Measurements from ENCODE around the gene TPSD1. TPM values are rescaled to one million over a fixed set of nuclear protein-coding genes. Genes with fewer than 3 reads are reported as not detected.
A peak's percentile ranks its signal among the peaks of the same experiment; 100 is the strongest.

Gene TPSD1
- total and polyA plus RNA-seq, 9 of the 15 experiments (the other 6 are each of a cell fraction or from before 2014, with no cell fraction given) = not detected

GRCh38 chr16:1282324-1282973 is 26.6 kb downstream of the TPSD1 start (continued):
- TF ChIP-seq E2F8 (IDR thresholded peaks at IDR 0.05; ENCODE audit: low read depth, partially characterized antibody) = no peak
- peak; percentile 53 for TF ChIP-seq EGR1 (conservative IDR thresholded peaks at IDR 0.05)
- no peak for TF ChIP-seq ZNF77 (CRISPR knock-in tag; IDR thresholded peaks at IDR 0.05)
- TF ChIP-seq ELF2 (CRISPR knock-in tag; IDR thresholded peaks at IDR 0.05) = no peak
- no peak for TF ChIP-seq CSDE1 (IDR thresholded peaks at IDR 0.05)
- no peak for TF ChIP-seq GTF2E2 (tag; IDR thresholded peaks at IDR 0.05)

- in situ Hi-C loops (cut with MboI) (no loop called here), intact Hi-C loops (cut with micrococcal nuclease) (no loop called here)
- H3K9me3 ChIP-seq (replicated peaks; ENCODE audit: control insufficient read depth, insufficient read depth, low read depth, low read length) = no peaks in the 10 kb centered on the region
- no peak overlapping the region for H3K27ac ChIP-seq (ENCODE audit: extremely low read depth, low read depth, low read length)
- H3K4me2 ChIP-seq (ENCODE audit: insufficient read depth, low read length) = no peak overlapping the region
- no peaks in the 10 kb centered on the region for H3K9me1 ChIP-seq (ENCODE audit: control insufficient read depth, insufficient read depth, low read length)
- DNase-seq (ENCODE audit: extremely low read depth in 1 of 4, low spot score in 3 of 4) (peak in 2 of 4 experiments; percentile 49 to 54), ATAC-seq (no peak), FAIRE-seq (no peak)
- BruUV-seq (replicated peaks) = no TSS peak
- no peak overlapping the region for H2AFZ ChIP-seq (ENCODE audit: low read depth, low read length)
- H3K79me2 ChIP-seq (ENCODE audit: control insufficient read depth, insufficient read depth, low read length) = no peaks in the 10 kb centered on the region
- no peak overlapping the region for H3K4me3 ChIP-seq
- H3K36me3 ChIP-seq (ENCODE audit: control insufficient read depth, insufficient read depth, low read length) = no peaks in the 10 kb centered on the region
- H3K4me1 ChIP-seq (replicated peaks in 1 of 2; ENCODE audit: control insufficient read depth in 2 of 2, insufficient read depth in 2 of 2, low read length in 2 of 2) = peaks cover 0 to 62% of the 10 kb centered on the region in 2 experiments; a peak in 3 of 5 replicates
- H3K27me3 ChIP-seq (ENCODE audit: control insufficient read depth in 2 of 2, insufficient read depth in 2 of 2, low read length in 2 of 2) = peaks cover 45 to 78% of the 10 kb centered on the region in 2 experiments
- no peak overlapping the region for H3K9ac ChIP-seq (ENCODE audit: insufficient read depth in 1 of 2, low read depth in 2 of 2, low read length in 2 of 2)
- POLR2A ChIA-PET = interaction anchor here (0.6 to 1.2 kb wide), 2 partner anchors 9 to 480 kb away, joined by 3 read pairs; no protein-coding TSS in a partner anchor
- 0 out of 2 replicates have a peak, but pooled peaks cover 3% of the 10 kb centered on the region for H4K20me1 ChIP-seq (replicated peaks; ENCODE audit: control insufficient read depth, insufficient read depth, low read length)
- 7% methylated on average over 17 of the region's 17 CpGs for WGBS (ENCODE audit: insufficient coverage, low coverage, missing lambda C conversion rate)
- CTCF ChIA-PET (ENCODE audit: low intra/inter-chr PET ratio) = no interaction called here
- TF ChIP-seq EGR1 (conservative IDR thresholded peaks at IDR 0.05) (peak; percentile 32; the same call in 1 of the 2 replicates), E2F6 (IDR thresholded peaks at IDR 0.05; ENCODE audit: borderline replicate concordance in 1 of 2, extremely low read depth in 1 of 2, insufficient read depth in 1 of 2, insufficient read length in 1 of 2, low read depth in 1 of 2, low read length in 1 of 2, poor library complexity in 1 of 2, severe bottlenecking in 1 of 2) (no peak), FUS (optimal IDR thresholded peaks at IDR 0.05; ENCODE audit: low read depth, low read length) (no peak), GABPA (tag; conservative IDR thresholded peaks at IDR 0.05; ENCODE audit: low read depth) (peak; percentile 55; the same call in 1 of the 2 replicates)
Observed at GRCh38 chr16:1283296-1283695, 27.4 kb downstream of the TPSD1 start.
